ENCODE data around the gene NPIPA1. TPM values are rescaled to one million over a fixed set of nuclear protein-coding genes. Genes with fewer than 3 reads are reported as not detected.
"Not testable (repeated sequence)": the region's sequence is repeated elsewhere in the genome, so short reads cannot be mapped to it uniquely, and the experiment has no call there.

The NPIPA1 gene
- total RNA-seq = 10 to 100 TPM; 54.7 to 73.6 TPM
- long read RNA-seq, partial matches to known transcripts = 4 of 10 reads
- long read RNA-seq, other reads (novel, unspliced or antisense) = 6 of 10 reads

- ATAC-seq; intact Hi-C loops (cut with DNase I, micrococcal nuclease); DNase-seq: not testable (repeated sequence)
Observed at GRCh38 chr16:14937143-14937542, at the start of gene NPIPA1. Gene NPIPA1 (plus strand): TSS chr16:14937443. CDS start chr16:14937443, 0 bp downstream.

GRCh38 chr16:14892111-14892510, 45.1 kb upstream of the NPIPA1 start:
- peak; percentile 7 for ATAC-seq
- DNase-seq; intact Hi-C loops (cut with DNase I, micrococcal nuclease): not testable (repeated sequence)

- ATAC-seq; intact Hi-C loops (cut with DNase I, micrococcal nuclease); DNase-seq: not testable (repeated sequence)
Observed at GRCh38 chr16:14895382-14895781, 41.9 kb upstream of the NPIPA1 start.

- intact Hi-C loops (cut with DNase I, micrococcal nuclease); ATAC-seq: not testable (repeated sequence)
Observed at GRCh38 chr16:14896023-14896422, 41.2 kb upstream of the NPIPA1 start.

GRCh38 chr16:14897006-14897664, 40.1 kb upstream of the NPIPA1 start:
- ATAC-seq = peak; percentile 89
- DNase-seq; intact Hi-C loops (cut with DNase I, micrococcal nuclease): not testable (repeated sequence)

More at GRCh38 chr16:14896023-14896422, 41.2 kb upstream of the NPIPA1 start:
- not testable (repeated sequence) for DNase-seq

GRCh38 chr16:14898162-14898561, 39.1 kb upstream of the NPIPA1 start:
- intact Hi-C loops (cut with DNase I, micrococcal nuclease) = not testable (repeated sequence)

GRCh38 chr16:14903191-14903957, 33.9 kb upstream of the NPIPA1 start:
- intact Hi-C loops (cut with DNase I, micrococcal nuclease); DNase-seq; ATAC-seq: not testable (repeated sequence)

More at GRCh38 chr16:14898162-14898561, 39.1 kb upstream of the NPIPA1 start:
- DNase-seq, ATAC-seq: not testable (repeated sequence)

- intact Hi-C loops (cut with DNase I, micrococcal nuclease); DNase-seq: not testable (repeated sequence)
- peak; percentile 36 for ATAC-seq
Observed at GRCh38 chr16:14909744-14910143, 27.5 kb upstream of the NPIPA1 start.

GRCh38 chr16:14910833-14911629, 26.2 kb upstream of the NPIPA1 start:
- intact Hi-C loops (cut with DNase I, micrococcal nuclease); DNase-seq: not testable (repeated sequence)
- ATAC-seq = peak; percentile 89

- peak; percentile 63 to 72 for DNase-seq
- intact Hi-C loops (cut with DNase I, micrococcal nuclease); ATAC-seq: not testable (repeated sequence)
Observed at GRCh38 chr16:14911954-14912353, 25.3 kb upstream of the NPIPA1 start.

- ATAC-seq; DNase-seq; intact Hi-C loops (cut with DNase I, micrococcal nuclease): not testable (repeated sequence)
Observed at GRCh38 chr16:14912588-14912987, 24.7 kb upstream of the NPIPA1 start.

- intact Hi-C loops (cut with DNase I, micrococcal nuclease); ATAC-seq: not testable (repeated sequence)
- DNase-seq = peak in 1 of 2 donors; percentile 23
Observed at GRCh38 chr16:14918504-14918903, 18.7 kb upstream of the NPIPA1 start.

GRCh38 chr16:14919837-14920600, 17.2 kb upstream of the NPIPA1 start:
- ATAC-seq; intact Hi-C loops (cut with DNase I, micrococcal nuclease): not testable (repeated sequence)
- peak; percentile 51 to 65 for DNase-seq

- ATAC-seq; intact Hi-C loops (cut with DNase I, micrococcal nuclease); DNase-seq: not testable (repeated sequence)
Observed at GRCh38 chr16:14922285-14922684, 15.0 kb upstream of the NPIPA1 start.

- ATAC-seq; DNase-seq; intact Hi-C loops (cut with DNase I, micrococcal nuclease): not testable (repeated sequence)
Observed at GRCh38 chr16:14922968-14923367, 14.3 kb upstream of the NPIPA1 start.

GRCh38 chr16:14923394-14924088, 13.7 kb upstream of the NPIPA1 start:
- intact Hi-C loops (cut with DNase I, micrococcal nuclease); ATAC-seq: not testable (repeated sequence)
- peak in 1 of 2 donors; percentile 28 for DNase-seq

- DNase-seq; ATAC-seq; intact Hi-C loops (cut with DNase I, micrococcal nuclease): not testable (repeated sequence)
Observed at GRCh38 chr16:14924359-14924758, 12.9 kb upstream of the NPIPA1 start.

All from left colon (tissue), 2 donors.